AG04450 (cell line): ENCODE results near the gene INPP5A. TPM values are rescaled to one million over a fixed set of nuclear protein-coding genes. Genes with fewer than 3 reads are reported as not detected.

Experiments
- CTCF ChIA-PET: fragments of 300-600, 350-600 bp; formaldehyde crosslinking; extraction: SDS; loops from one replicate; lab custom pipeline; 2022; ENCODE audit warnings: antibody characterized with exemption, inconsistent platforms; lab: Charles Lee
- POLR2A ChIA-PET: fragments of 350-600 bp; formaldehyde crosslinking; extraction: SDS; loops from one replicate; lab custom pipeline; 2021; ENCODE audit warnings: antibody characterized with exemption, inconsistent platforms; lab: Yijun Ruan, JAX
- DNase-seq: peaks from one replicate; pipeline ENCODE4 v3.0.0-alpha.2; 2011; ENCODE audit warnings: low read depth, low spot score
- H3K27ac ChIP-seq: one replicate; pipeline ENCODE4 v1.5.1; 2012; ENCODE audit warnings: low read depth, low read length, control low read depth
- H3K27me3 ChIP-seq: one replicate; pipeline ENCODE4 v1.6.0; 2012; ENCODE audit warnings: low read length; ENCODE audit not compliant: control insufficient read depth, insufficient read depth
- H3K4me3 ChIP-seq: 2 replicates; pipeline ENCODE4 v1.5.1; 2011; ENCODE audit warnings: mild to moderate bottlenecking, low read depth, low read length, control low read depth
- H3K9me3 ChIP-seq: 2 replicates; pipeline ENCODE4 v1.5.1; 2012; ENCODE audit warnings: low read length; ENCODE audit not compliant: control insufficient read depth, insufficient read depth
- polyA plus RNA-seq: library from polyadenylated mRNA; depleted of rRNA; stranded (reverse); fragments of >200 nt; gene quantifications from 2 replicates; pipeline ENCODE4 v1.2.3, GENCODE V29; 2011
- TF ChIP-seq, protein P1 (sequence below): IDR thresholded peaks from 2 replicates; pipeline ENCODE4 v1.5.1; 2011; ENCODE audit warnings: low read depth, low read length, control low read depth, inconsistent platforms

The INPP5A gene
- polyA plus RNA-seq, 1 experiment = 22.5 TPM

DNA sequence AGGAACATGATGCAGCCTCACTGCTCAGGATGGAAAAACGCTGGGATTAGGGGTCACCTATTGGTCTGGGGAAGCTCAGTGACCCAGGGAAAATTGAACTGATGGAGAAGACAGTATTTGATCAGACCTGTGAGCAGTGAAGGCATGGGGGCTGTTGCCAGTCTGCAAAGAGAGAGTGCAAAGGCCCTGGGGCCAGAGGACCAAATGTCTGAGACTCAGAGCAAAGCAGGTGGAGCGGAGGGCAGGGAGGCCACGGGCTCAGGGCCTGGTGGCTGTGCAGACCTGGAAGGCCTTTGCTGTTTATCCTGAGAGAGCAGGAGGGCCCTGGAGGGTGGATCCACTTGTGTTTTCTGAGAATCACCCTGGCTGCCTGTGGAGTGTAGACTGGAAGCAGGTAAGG lies 67.1 kb downstream of the INPP5A start:
- CTCF ChIA-PET = no interaction called here
- TF ChIP-seq, protein P1, sequence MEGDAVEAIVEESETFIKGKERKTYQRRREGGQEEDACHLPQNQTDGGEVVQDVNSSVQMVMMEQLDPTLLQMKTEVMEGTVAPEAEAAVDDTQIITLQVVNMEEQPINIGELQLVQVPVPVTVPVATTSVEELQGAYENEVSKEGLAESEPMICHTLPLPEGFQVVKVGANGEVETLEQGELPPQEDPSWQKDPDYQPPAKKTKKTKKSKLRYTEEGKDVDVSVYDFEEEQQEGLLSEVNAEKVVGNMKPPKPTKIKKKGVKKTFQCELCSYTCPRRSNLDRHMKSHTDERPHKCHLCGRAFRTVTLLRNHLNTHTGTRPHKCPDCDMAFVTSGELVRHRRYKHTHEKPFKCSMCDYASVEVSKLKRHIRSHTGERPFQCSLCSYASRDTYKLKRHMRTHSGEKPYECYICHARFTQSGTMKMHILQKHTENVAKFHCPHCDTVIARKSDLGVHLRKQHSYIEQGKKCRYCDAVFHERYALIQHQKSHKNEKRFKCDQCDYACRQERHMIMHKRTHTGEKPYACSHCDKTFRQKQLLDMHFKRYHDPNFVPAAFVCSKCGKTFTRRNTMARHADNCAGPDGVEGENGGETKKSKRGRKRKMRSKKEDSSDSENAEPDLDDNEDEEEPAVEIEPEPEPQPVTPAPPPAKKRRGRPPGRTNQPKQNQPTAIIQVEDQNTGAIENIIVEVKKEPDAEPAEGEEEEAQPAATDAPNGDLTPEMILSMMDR = no peak
- peaks cover 26% of the 10 kb centered on the region for H3K9me3 ChIP-seq
- no peak overlapping the region for H3K4me3 ChIP-seq
- H3K27ac ChIP-seq = no peak overlapping the region
- no peaks in the 10 kb centered on the region for H3K27me3 ChIP-seq
- POLR2A ChIA-PET = no interaction called here
- no peak for DNase-seq

DNA sequence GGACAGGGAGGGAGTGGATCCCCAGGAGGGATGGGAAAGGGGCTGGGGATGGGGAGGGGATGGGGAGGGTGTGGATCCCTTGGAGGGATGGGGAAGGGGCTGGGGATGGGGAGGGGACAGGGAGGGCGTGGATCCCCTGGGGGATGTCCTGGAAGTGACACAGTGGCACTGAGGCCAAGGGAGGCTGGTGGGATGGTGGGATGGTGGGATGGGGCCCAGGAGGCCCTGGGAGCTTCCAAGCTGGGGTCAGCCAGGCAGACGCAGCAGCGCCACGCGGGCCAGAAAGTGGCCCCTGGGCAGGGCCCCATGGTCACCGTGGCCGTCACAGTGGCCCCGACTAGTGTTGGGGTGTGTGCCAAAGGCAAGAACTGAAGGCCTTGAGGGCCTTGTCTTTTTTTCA lies 67.8 kb downstream of the INPP5A start:
- peaks cover 19% of the 10 kb centered on the region for H3K9me3 ChIP-seq
- TF ChIP-seq, protein P1 = no peak
- H3K27ac ChIP-seq = no peak overlapping the region
- ChIA-PET CTCF (no interaction called here), POLR2A (no interaction called here)
- H3K4me3 ChIP-seq = no peak overlapping the region
- no peaks in the 10 kb centered on the region for H3K27me3 ChIP-seq
- DNase-seq = no peak

DNA sequence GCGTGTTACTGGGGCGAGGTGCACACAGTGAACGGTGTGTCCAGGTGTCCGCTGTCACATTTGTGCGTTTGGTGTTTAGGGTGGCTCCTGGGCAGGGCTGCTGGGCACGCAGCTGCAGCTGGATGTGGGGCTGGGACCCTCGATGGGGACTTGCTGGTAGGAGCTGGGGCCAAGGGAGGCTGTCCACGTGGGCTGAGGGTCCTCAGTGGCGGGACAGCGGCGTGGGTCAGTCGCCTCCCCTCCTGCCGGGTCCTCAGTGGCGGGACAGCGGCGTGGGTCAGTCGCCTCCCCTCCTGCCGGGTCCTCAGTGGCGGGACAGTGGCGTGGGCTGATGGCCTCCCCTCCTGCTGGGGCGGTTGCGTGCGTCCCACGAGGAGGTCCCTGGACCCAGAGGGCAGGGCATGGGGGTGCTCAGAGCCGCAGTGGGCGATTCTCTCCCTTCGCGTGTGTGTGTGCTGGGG lies 68.5 kb downstream of the INPP5A start:
- ChIA-PET POLR2A (no interaction called here), CTCF (no interaction called here)
- no peaks in the 10 kb centered on the region for H3K27me3 ChIP-seq
- no peak overlapping the region for H3K4me3 ChIP-seq
- H3K27ac ChIP-seq = no peak overlapping the region
- peaks cover 13% of the 10 kb centered on the region for H3K9me3 ChIP-seq
- TF ChIP-seq, protein P1 = no peak
- DNase-seq = no peak

DNA sequence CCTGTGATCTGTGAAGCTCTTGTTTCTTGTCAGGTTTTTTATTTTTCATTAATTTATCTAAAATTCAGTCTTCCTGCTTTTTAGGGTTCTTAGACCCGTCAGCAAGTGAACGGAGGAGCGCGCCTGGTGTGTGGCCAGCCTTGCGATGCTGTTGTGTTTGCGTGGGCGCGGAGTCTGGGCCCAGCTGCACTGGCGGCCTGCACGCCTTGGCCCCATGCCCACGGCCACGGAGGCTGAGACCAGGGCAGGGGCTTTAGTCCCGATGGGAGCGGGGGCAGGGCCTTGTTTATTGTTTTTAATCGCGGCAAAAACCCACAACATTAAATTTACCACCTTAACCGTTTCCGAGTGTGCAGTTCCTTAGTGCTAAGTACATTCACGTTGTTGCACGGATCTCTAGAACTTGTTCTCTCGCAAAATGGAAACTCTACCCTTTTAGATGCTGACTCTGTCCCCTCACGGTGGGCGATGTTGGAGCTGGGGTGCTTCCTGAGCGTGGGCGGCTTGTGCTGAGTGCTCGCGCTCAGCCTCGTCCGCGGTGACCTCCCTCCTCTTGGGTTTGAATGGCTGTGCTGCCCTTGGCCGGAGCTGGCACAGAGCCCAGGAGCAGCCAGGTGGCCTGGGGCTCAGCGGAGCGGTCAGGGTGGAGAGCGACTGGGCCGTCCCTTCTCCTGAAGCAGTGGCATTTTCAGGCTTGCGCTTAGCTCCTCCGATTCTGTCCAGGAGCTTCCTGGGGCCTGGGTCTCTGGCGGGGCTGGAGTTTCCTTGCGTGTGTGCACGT lies 69.1 kb downstream of the INPP5A start:
- CTCF ChIA-PET = no interaction called here
- POLR2A ChIA-PET = interaction anchor here (1.4 kb wide), 1 partner anchor 16 kb away, joined by 3 read pairs; no protein-coding TSS in a partner anchor

DNA sequence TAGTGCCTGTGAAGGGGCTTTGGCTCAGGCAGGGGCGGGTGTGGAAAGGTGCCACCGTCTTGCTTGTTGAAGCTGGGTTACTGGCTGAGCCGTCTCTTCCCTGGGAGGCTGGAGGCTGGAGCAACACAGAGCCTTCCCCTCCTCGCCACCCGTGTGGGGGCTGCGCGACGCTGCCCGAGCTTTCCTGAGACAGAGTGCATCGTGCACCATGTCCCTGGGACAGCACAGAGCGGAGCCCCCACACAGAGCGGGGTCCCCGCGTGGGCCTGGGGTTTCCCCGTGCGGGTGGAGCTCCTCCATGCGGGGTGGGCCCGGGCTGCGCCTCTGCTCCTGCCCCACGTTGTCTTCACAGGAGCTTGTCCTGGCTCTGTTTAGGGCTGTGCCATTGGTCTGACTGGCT lies 69.9 kb downstream of the INPP5A start:
- Histone ChIP-seq H3K9me3 (peaks cover 13% of the 10 kb centered on the region), H3K27ac (no peak overlapping the region), H3K27me3 (no peaks in the 10 kb centered on the region), H3K4me3 (no peak overlapping the region)
- DNase-seq = no peak
- ChIA-PET CTCF (no interaction called here), POLR2A (interaction anchor here (1.4 kb wide), 1 partner anchor 16 kb away, joined by 3 read pairs; no protein-coding TSS in a partner anchor)
- TF ChIP-seq, protein P1 = no peak

More for the DNA sequence above, 69.1 kb downstream of the INPP5A start:
- no peak overlapping the region for H3K4me3 ChIP-seq
- TF ChIP-seq, protein P1 = no peak
- DNase-seq = no peak
- H3K9me3 ChIP-seq = peaks cover 13% of the 10 kb centered on the region
- H3K27me3 ChIP-seq = no peaks in the 10 kb centered on the region
- H3K27ac ChIP-seq = no peak overlapping the region
